ENCODE results near the gene IVNS1ABP. TPM values are rescaled to one million over a fixed set of nuclear protein-coding genes. Genes with fewer than 3 reads are reported as not detected.

The IVNS1ABP gene
- total RNA-seq, 1 experiment from 2014 or later: 72.4 TPM

- H3K27ac Mint-ChIP-seq (ENCODE audit: unreplicated experiment): no peak overlapping the region
- no peak overlapping the region for H3K4me3 Mint-ChIP-seq (ENCODE audit: unreplicated experiment)
- H3K9me3 Mint-ChIP-seq (ENCODE audit: unreplicated experiment): no peaks in the 10 kb centered on the region
- H3K4me1 Mint-ChIP-seq (ENCODE audit: low read depth, unreplicated experiment): peaks cover 13% of the 10 kb centered on the region
- peaks cover 9% of the 10 kb centered on the region for H3K36me3 Mint-ChIP-seq (ENCODE audit: insufficient read depth, unreplicated experiment)
- H3K4me3 ChIP-seq (ENCODE audit: low read depth, low read length): no peak overlapping the region
- peaks cover 16% of the 10 kb centered on the region for H3K4me1 ChIP-seq
- CTCF ChIA-PET: no interaction called here
- no peaks in the 10 kb centered on the region for H3K36me3 ChIP-seq (ENCODE audit: control insufficient read depth, insufficient read depth, low read length)
- intact Hi-C loops (cut with micrococcal nuclease; ENCODE audit: unreplicated experiment): no loop called here
- H3K9me3 ChIP-seq: no peaks in the 10 kb centered on the region
- no peaks in the 10 kb centered on the region for H3K27me3 Mint-ChIP-seq (ENCODE audit: insufficient read depth, unreplicated experiment)
- POLR2A ChIA-PET: no interaction called here
- H3K27me3 ChIP-seq (replicated peaks; ENCODE audit: control insufficient read depth, insufficient read depth, low read length): no peaks in the 10 kb centered on the region
- BruUV-seq (replicated peaks): no TSS peak
- DNase-seq: no peak
- TF ChIP-seq CTCF (IDR thresholded peaks at IDR 0.05; ENCODE audit: insufficient read depth in 1 of 2, low read depth in 1 of 2, low read length in 1 of 2, severe bottlenecking in 1 of 2, unreplicated experiment in 1 of 2): no peak
Measured at GRCh38 chr1:185280589-185280988, 36.5 kb downstream of the IVNS1ABP start.

- POLR2A ChIA-PET: no interaction called here
- no peak for TF ChIP-seq CTCF (IDR thresholded peaks at IDR 0.05; ENCODE audit: insufficient read depth in 1 of 2, low read depth in 1 of 2, low read length in 1 of 2, severe bottlenecking in 1 of 2, unreplicated experiment in 1 of 2)
- no peaks in the 10 kb centered on the region for H3K27me3 Mint-ChIP-seq (ENCODE audit: insufficient read depth, unreplicated experiment)
- no peak for DNase-seq
- H3K27me3 ChIP-seq (replicated peaks; ENCODE audit: control insufficient read depth, insufficient read depth, low read length): no peaks in the 10 kb centered on the region
- H3K27ac Mint-ChIP-seq (ENCODE audit: unreplicated experiment): no peak overlapping the region
- BruUV-seq (replicated peaks): no TSS peak
- H3K4me3 Mint-ChIP-seq (ENCODE audit: unreplicated experiment): no peak overlapping the region
- H3K4me1 ChIP-seq: peaks cover 8% of the 10 kb centered on the region
- intact Hi-C loops (cut with micrococcal nuclease; ENCODE audit: unreplicated experiment): no loop called here
- H3K9me3 ChIP-seq: no peaks in the 10 kb centered on the region
- H3K9me3 Mint-ChIP-seq (ENCODE audit: unreplicated experiment): no peaks in the 10 kb centered on the region
- CTCF ChIA-PET: no interaction called here
- H3K4me1 Mint-ChIP-seq (ENCODE audit: low read depth, unreplicated experiment): peaks cover 6% of the 10 kb centered on the region
- no peaks in the 10 kb centered on the region for H3K36me3 ChIP-seq (ENCODE audit: control insufficient read depth, insufficient read depth, low read length)
- H3K36me3 Mint-ChIP-seq (ENCODE audit: insufficient read depth, unreplicated experiment): peaks cover 6% of the 10 kb centered on the region
- no peak overlapping the region for H3K4me3 ChIP-seq (ENCODE audit: low read depth, low read length)
Measured at GRCh38 chr1:185279571-185279970, 37.5 kb downstream of the IVNS1ABP start.

GRCh38 chr1:185271921-185272320, 45.1 kb downstream of the IVNS1ABP start:
- no peak for DNase-seq
- Histone ChIP-seq H3K36me3 (ENCODE audit: control insufficient read depth, insufficient read depth, low read length) (no peaks in the 10 kb centered on the region), H3K4me3 (ENCODE audit: low read depth, low read length) (no peak overlapping the region), H3K9me3 (no peaks in the 10 kb centered on the region), H3K4me1 (0 out of 2 replicates have a peak, but pooled peaks cover 2% of the 10 kb centered on the region), H3K27me3 (replicated peaks; ENCODE audit: control insufficient read depth, insufficient read depth, low read length) (no peaks in the 10 kb centered on the region)
- intact Hi-C loops (cut with micrococcal nuclease; ENCODE audit: unreplicated experiment): no loop called here
- TF ChIP-seq CTCF (IDR thresholded peaks at IDR 0.05; ENCODE audit: insufficient read depth in 1 of 2, low read depth in 1 of 2, low read length in 1 of 2, severe bottlenecking in 1 of 2, unreplicated experiment in 1 of 2): no peak
- BruUV-seq (replicated peaks): no TSS peak
- Mint-ChIP-seq H3K27me3 (ENCODE audit: insufficient read depth, unreplicated experiment) (no peaks in the 10 kb centered on the region), H3K36me3 (ENCODE audit: insufficient read depth, unreplicated experiment) (no peaks in the 10 kb centered on the region), H3K27ac (ENCODE audit: unreplicated experiment) (no peak overlapping the region), H3K9me3 (ENCODE audit: unreplicated experiment) (no peaks in the 10 kb centered on the region), H3K4me1 (ENCODE audit: low read depth, unreplicated experiment) (peaks cover 5% of the 10 kb centered on the region), H3K4me3 (ENCODE audit: unreplicated experiment) (no peak overlapping the region)
- ChIA-PET CTCF (no interaction called here), POLR2A (no interaction called here)

All from Caco-2 (cell line).